ENCODE results near the gene FTCDNL1. TPM values are rescaled to one million over a fixed set of nuclear protein-coding genes. Genes with fewer than 3 reads are reported as not detected.

FTCDNL1 gene
- polyA plus RNA-seq (ENCODE audit: insufficient read length in 4 of 4), result 1 to 10 TPM in 2 of 4 donors, under 1 TPM in 2; 0.85 to 1.5 (median 1.1) TPM

- DNase-seq (ENCODE audit: low read depth in 4 of 4, low spot score in 2 of 4), result peak; percentile 22 to 38 (median 30)
These were observed at the start of gene FTCDNL1 for GRCh38 chr2:199850718-199851500. Gene FTCDNL1, minus strand, starts transcription at chr2:199851192. Its CDS starts 2,230 bp downstream, at chr2:199848962.

GRCh38 chr2:199896617-199897016, 45.6 kb upstream of the FTCDNL1 start:
- no peak for DNase-seq (ENCODE audit: low read depth in 4 of 4, low spot score in 2 of 4)

- no peak for DNase-seq (ENCODE audit: low read depth in 4 of 4, low spot score in 2 of 4)
These were observed 44.4 kb upstream of the FTCDNL1 start for GRCh38 chr2:199895406-199895805.

- DNase-seq (ENCODE audit: low read depth in 4 of 4, low spot score in 2 of 4), result no peak
These were observed 32.7 kb upstream of the FTCDNL1 start for GRCh38 chr2:199883474-199884212.

- DNase-seq (ENCODE audit: low read depth in 4 of 4, low spot score in 2 of 4), result no peak
These were observed 31.7 kb upstream of the FTCDNL1 start for GRCh38 chr2:199882667-199883066.

GRCh38 chr2:199875400-199875799, 24.4 kb upstream of the FTCDNL1 start:
- DNase-seq (ENCODE audit: low read depth in 4 of 4, low spot score in 2 of 4), result no peak

- DNase-seq (ENCODE audit: low read depth in 4 of 4, low spot score in 2 of 4), result no peak
These were observed 23.2 kb upstream of the FTCDNL1 start for GRCh38 chr2:199874209-199874608.

GRCh38 chr2:199870581-199870980, 19.6 kb upstream of the FTCDNL1 start:
- DNase-seq (ENCODE audit: low read depth in 4 of 4, low spot score in 2 of 4), result no peak

- DNase-seq (ENCODE audit: low read depth in 4 of 4, low spot score in 2 of 4), result no peak
These were observed 18.7 kb upstream of the FTCDNL1 start for GRCh38 chr2:199869653-199870052.

- no peak for DNase-seq (ENCODE audit: low read depth in 4 of 4, low spot score in 2 of 4)
These were observed 18.2 kb upstream of the FTCDNL1 start for GRCh38 chr2:199869227-199869541.

- no peak for DNase-seq (ENCODE audit: low read depth in 4 of 4, low spot score in 2 of 4)
These were observed 17.6 kb upstream of the FTCDNL1 start for GRCh38 chr2:199868431-199869226.

- no peak for DNase-seq (ENCODE audit: low read depth in 4 of 4, low spot score in 2 of 4)
These were observed 14.9 kb upstream of the FTCDNL1 start for GRCh38 chr2:199865905-199866304.

- DNase-seq (ENCODE audit: low read depth in 4 of 4, low spot score in 2 of 4), result no peak
These were observed 11.8 kb upstream of the FTCDNL1 start for GRCh38 chr2:199862788-199863187.

- no peak for DNase-seq (ENCODE audit: low read depth in 4 of 4, low spot score in 2 of 4)
These were observed 10.3 kb upstream of the FTCDNL1 start for GRCh38 chr2:199861132-199861774.

GRCh38 chr2:199855812-199856211, 4.8 kb upstream of the FTCDNL1 start:
- no peak for DNase-seq (ENCODE audit: low read depth in 4 of 4, low spot score in 2 of 4)

- no peak for DNase-seq (ENCODE audit: low read depth in 4 of 4, low spot score in 2 of 4)
These were observed 891 bp upstream of the FTCDNL1 start for GRCh38 chr2:199851883-199852282.

GRCh38 chr2:199851501-199851810, 464 bp upstream of the FTCDNL1 start:
- no peak for DNase-seq (ENCODE audit: low read depth in 4 of 4, low spot score in 2 of 4)

GRCh38 chr2:199850218-199850717, 724 bp downstream of the FTCDNL1 start:
- DNase-seq (ENCODE audit: low read depth in 4 of 4, low spot score in 2 of 4), result no peak

GRCh38 chr2:199848389-199849130, 2.4 kb downstream of the FTCDNL1 start:
- DNase-seq (ENCODE audit: low read depth in 4 of 4, low spot score in 2 of 4), result no peak

All from left renal cortex interstitium (tissue), 4 donors.